ENCODE results near the gene TBC1D22A.

Gene TBC1D22A

GRCh38 chr22:46934746-46935491 is 172.5 kb downstream of the TBC1D22A start:
- DNase-seq (ENCODE audit: low read depth in 2 of 2) = no peak

- no peak for DNase-seq (ENCODE audit: low read depth in 2 of 2)
Observed at GRCh38 chr22:46935506-46936377, 173.3 kb downstream of the TBC1D22A start.

- no peak for DNase-seq (ENCODE audit: low read depth in 2 of 2)
Observed at GRCh38 chr22:46936378-46936903, 174.0 kb downstream of the TBC1D22A start.

- no peak for DNase-seq (ENCODE audit: low read depth in 2 of 2)
Observed at GRCh38 chr22:46937185-46937584, 174.7 kb downstream of the TBC1D22A start.

- no peak for DNase-seq (ENCODE audit: low read depth in 2 of 2)
Observed at GRCh38 chr22:46937939-46938338, 175.5 kb downstream of the TBC1D22A start.

- no peak for DNase-seq (ENCODE audit: low read depth in 2 of 2)
Observed at GRCh38 chr22:46941968-46942798, 179.7 kb downstream of the TBC1D22A start.

- DNase-seq (ENCODE audit: low read depth in 2 of 2) = no peak
Observed at GRCh38 chr22:46942799-46943785, 180.6 kb downstream of the TBC1D22A start.

- no peak for DNase-seq (ENCODE audit: low read depth in 2 of 2)
Observed at GRCh38 chr22:46945481-46945880, 183.0 kb downstream of the TBC1D22A start.

GRCh38 chr22:46946383-46946962 is 184.0 kb downstream of the TBC1D22A start:
- DNase-seq (ENCODE audit: low read depth in 2 of 2) = no peak

- no peak for DNase-seq (ENCODE audit: low read depth in 2 of 2)
Observed at GRCh38 chr22:46947516-46948257, 185.2 kb downstream of the TBC1D22A start.

- DNase-seq (ENCODE audit: low read depth in 2 of 2) = no peak
Observed at GRCh38 chr22:46948411-46949144, 186.1 kb downstream of the TBC1D22A start.

GRCh38 chr22:46951350-46951749 is 188.9 kb downstream of the TBC1D22A start:
- DNase-seq (ENCODE audit: low read depth in 2 of 2) = no peak

GRCh38 chr22:46951973-46952372 is 189.5 kb downstream of the TBC1D22A start:
- DNase-seq (ENCODE audit: low read depth in 2 of 2) = no peak

- no peak for DNase-seq (ENCODE audit: low read depth in 2 of 2)
Observed at GRCh38 chr22:46953968-46954765, 191.7 kb downstream of the TBC1D22A start.

GRCh38 chr22:46954781-46955180 is 192.3 kb downstream of the TBC1D22A start:
- no peak for DNase-seq (ENCODE audit: low read depth in 2 of 2)

GRCh38 chr22:46956498-46957215 is 194.2 kb downstream of the TBC1D22A start:
- DNase-seq (ENCODE audit: low read depth in 2 of 2) = no peak

- no peak for DNase-seq (ENCODE audit: low read depth in 2 of 2)
Observed at GRCh38 chr22:46957521-46957920, 195.1 kb downstream of the TBC1D22A start.

All from stimulated activated CD8-positive, alpha-beta memory T cell treated with anti-CD3 and anti-CD28 coated beads, Interleukin-15, amount 100 ng/mL, for 4 hours (primary cell).